Measurements from ENCODE around the gene GOLGA2. TPM values are rescaled to one million over a fixed set of nuclear protein-coding genes. Genes with fewer than 3 reads are reported as not detected.

GOLGA2 gene
- polyA plus RNA-seq, 6 donors from 2014 or later = 4.6 to 10.3 (median 8.1) TPM

- DNase-seq (peak; percentile 95), ATAC-seq (ENCODE audit: low read depth in 2 of 2) (peak; percentile 83 to 85)
- Mint-ChIP-seq H3K9me3 (no peaks in the 10 kb centered on the region), H3K27me3 (peaks cover 5 to 22% (median 8%) of the 10 kb centered on the region in 3 donors), H3K4me3 (peak overlapping the region; percentile 82 to 94 (median 88)), H3K27ac (peak overlapping the region; percentile 88 to 97 (median 96)), H3K36me3 (no peaks in the 10 kb centered on the region), H3K4me1 (peaks cover 20 to 30% (median 24%) of the 10 kb centered on the region in 3 donors)
These were observed 25.6 kb downstream of the GOLGA2 start for GRCh38 chr9:128249908-128250838.

- DNase-seq (no peak), ATAC-seq (ENCODE audit: low read depth in 2 of 2) (no peak)
- Mint-ChIP-seq H3K36me3 (no peaks in the 10 kb centered on the region), H3K27me3 (peaks cover 5 to 17% (median 8%) of the 10 kb centered on the region in 3 donors), H3K9me3 (no peaks in the 10 kb centered on the region), H3K4me3 (peak overlapping the region; percentile 82 to 94 (median 88)), H3K4me1 (peaks cover 23 to 33% (median 24%) of the 10 kb centered on the region in 3 donors), H3K27ac (peak overlapping the region in 5 of 6 donors; percentile 42 to 97 (median 94))
These were observed 26.3 kb downstream of the GOLGA2 start for GRCh38 chr9:128249558-128249907.

- ATAC-seq (ENCODE audit: low read depth in 2 of 2) = no peak
- H3K27ac Mint-ChIP-seq = peak overlapping the region in 2 of 6 donors; percentile 31 to 68
These were observed 28.5 kb downstream of the GOLGA2 start for GRCh38 chr9:128247226-128247803.

GRCh38 chr9:128246471-128246870, 29.3 kb downstream of the GOLGA2 start:
- no peak overlapping the region for H3K4me3 Mint-ChIP-seq
- H3K9me3 Mint-ChIP-seq = no peaks in the 10 kb centered on the region
- ATAC-seq (ENCODE audit: low read depth in 2 of 2) (no peak), DNase-seq (no peak)
- no peak overlapping the region for H3K27ac Mint-ChIP-seq
- no peaks in the 10 kb centered on the region for H3K36me3 Mint-ChIP-seq
- H3K27me3 Mint-ChIP-seq = peaks cover 11 to 33% (median 23%) of the 10 kb centered on the region in 3 donors
- H3K4me1 Mint-ChIP-seq = peaks cover 20 to 34% (median 22%) of the 10 kb centered on the region in 3 donors

More at GRCh38 chr9:128247226-128247803, 28.5 kb downstream of the GOLGA2 start:
- H3K36me3 Mint-ChIP-seq = no peaks in the 10 kb centered on the region
- peaks cover 24 to 42% (median 31%) of the 10 kb centered on the region in 3 donors for H3K4me1 Mint-ChIP-seq
- H3K27me3 Mint-ChIP-seq = peaks cover 11 to 31% (median 19%) of the 10 kb centered on the region in 3 donors
- DNase-seq = no peak
- H3K4me3 Mint-ChIP-seq = peak overlapping the region in 3 of 8 donors; percentile 1 to 35 (median 34)
- H3K9me3 Mint-ChIP-seq = no peaks in the 10 kb centered on the region

GRCh38 chr9:128245421-128246151, 30.2 kb downstream of the GOLGA2 start:
- Mint-ChIP-seq H3K4me1 (peaks cover 16 to 28% (median 16%) of the 10 kb centered on the region in 3 donors), H3K9me3 (no peaks in the 10 kb centered on the region), H3K36me3 (no peaks in the 10 kb centered on the region), H3K27me3 (peaks cover 11 to 36% (median 28%) of the 10 kb centered on the region in 3 donors), H3K4me3 (no peak overlapping the region), H3K27ac (peak overlapping the region in 4 of 6 donors; percentile 45 to 80 (median 60))
- ATAC-seq (ENCODE audit: low read depth in 2 of 2) (no peak), DNase-seq (no peak)

GRCh38 chr9:128244837-128245231, 31.0 kb downstream of the GOLGA2 start:
- Mint-ChIP-seq H3K27ac (peak overlapping the region in 1 of 6 donors; percentile 47), H3K27me3 (peaks cover 11 to 36% (median 33%) of the 10 kb centered on the region in 3 donors), H3K9me3 (no peaks in the 10 kb centered on the region), H3K4me1 (peaks cover 13 to 25% (median 16%) of the 10 kb centered on the region in 3 donors), H3K36me3 (no peaks in the 10 kb centered on the region), H3K4me3 (no peak overlapping the region)
- DNase-seq (peak; percentile 29), ATAC-seq (ENCODE audit: low read depth in 2 of 2) (peak; percentile 56 to 60)

GRCh38 chr9:128244091-128244836, 31.5 kb downstream of the GOLGA2 start:
- peak overlapping the region in 3 of 6 donors; percentile 3 to 73 (median 47) for H3K27ac Mint-ChIP-seq
- peak overlapping the region in 1 of 8 donors; percentile 10 for H3K4me3 Mint-ChIP-seq

GRCh38 chr9:128243215-128244018, 32.4 kb downstream of the GOLGA2 start:
- Mint-ChIP-seq H3K27me3 (peaks cover 16 to 44% (median 42%) of the 10 kb centered on the region in 3 donors), H3K27ac (no peak overlapping the region), H3K36me3 (no peaks in the 10 kb centered on the region), H3K4me3 (peak overlapping the region in 1 of 8 donors; percentile 60), H3K4me1 (peaks cover 4 to 20% (median 16%) of the 10 kb centered on the region in 3 donors), H3K9me3 (no peaks in the 10 kb centered on the region)
- ATAC-seq (ENCODE audit: low read depth in 2 of 2) = no peak
- DNase-seq = no peak

More at GRCh38 chr9:128244091-128244836, 31.5 kb downstream of the GOLGA2 start:
- peaks cover 12 to 37% (median 36%) of the 10 kb centered on the region in 3 donors for H3K27me3 Mint-ChIP-seq
- H3K36me3 Mint-ChIP-seq = no peaks in the 10 kb centered on the region
- DNase-seq (no peak), ATAC-seq (ENCODE audit: low read depth in 2 of 2) (no peak)
- H3K4me1 Mint-ChIP-seq = peaks cover 9 to 20% (median 16%) of the 10 kb centered on the region in 3 donors
- H3K9me3 Mint-ChIP-seq = no peaks in the 10 kb centered on the region

- Mint-ChIP-seq H3K36me3 (no peaks in the 10 kb centered on the region), H3K27ac (no peak overlapping the region), H3K27me3 (peaks cover 16 to 44% (median 42%) of the 10 kb centered on the region in 3 donors), H3K9me3 (no peaks in the 10 kb centered on the region), H3K4me3 (no peak overlapping the region), H3K4me1 (peaks cover 4 to 20% (median 16%) of the 10 kb centered on the region in 3 donors)
- no peak for DNase-seq
- ATAC-seq (ENCODE audit: low read depth in 2 of 2) = no peak
These were observed 33.0 kb downstream of the GOLGA2 start for GRCh38 chr9:128242828-128243214.

GRCh38 chr9:128242124-128242523, 33.7 kb downstream of the GOLGA2 start:
- H3K4me3 Mint-ChIP-seq = no peak overlapping the region
- peak overlapping the region in 1 of 6 donors; percentile 76 for H3K27ac Mint-ChIP-seq
- ATAC-seq (ENCODE audit: low read depth in 2 of 2) (no peak), DNase-seq (no peak)
- H3K27me3 Mint-ChIP-seq = peaks cover 16 to 44% (median 42%) of the 10 kb centered on the region in 3 donors
- H3K9me3 Mint-ChIP-seq = no peaks in the 10 kb centered on the region
- no peaks in the 10 kb centered on the region for H3K36me3 Mint-ChIP-seq
- H3K4me1 Mint-ChIP-seq = peaks cover 4 to 20% (median 16%) of the 10 kb centered on the region in 3 donors

- Mint-ChIP-seq H3K4me1 (peaks cover 0 to 4% (median 0%) of the 10 kb centered on the region in 3 donors), H3K27ac (no peak overlapping the region), H3K9me3 (no peaks in the 10 kb centered on the region), H3K27me3 (peaks cover 7 to 21% (median 9%) of the 10 kb centered on the region in 3 donors), H3K4me3 (no peak overlapping the region), H3K36me3 (no peaks in the 10 kb centered on the region)
- DNase-seq = no peak
- no peak for ATAC-seq (ENCODE audit: low read depth in 2 of 2)
These were observed 41.9 kb downstream of the GOLGA2 start for GRCh38 chr9:128233817-128234406.
